A673 (cell line): ENCODE measurements around the gene CBLB. TPM values are rescaled to one million over a fixed set of nuclear protein-coding genes. Genes with fewer than 3 reads are reported as not detected.

Experiments used
- BruUV-seq: library from RNA; stranded (reverse); fragments of 400-500 nt; replicated peaks from 2 replicates; lab custom pipeline; 2021; lab: Mats Ljungman, UMichigan
- CTCF ChIA-PET: fragments of 300-600 bp; sonication (Branson Sonifier 250); formaldehyde crosslinking; loops from one replicate; lab custom pipeline; 2022; ENCODE audit warnings: antibody characterized with exemption; lab: Charles Lee
- POLR2A ChIA-PET: fragments of 300-600 bp; sonication (Branson Sonifier 250); formaldehyde crosslinking; loops from one replicate; lab custom pipeline; 2022; ENCODE audit warnings: antibody characterized with exemption; ENCODE audit not compliant: low non-redundant PET; lab: Charles Lee
- DNase-seq: peaks from one replicate; pipeline ENCODE4 v3.0.0-alpha.2; 2015; ENCODE audit warnings: low spot score
- H3K27ac ChIP-seq: fragments of 200-600 bp; sonication (generic); 2 replicates; pipeline ENCODE4 v1.5.1; 2016; ENCODE audit warnings: mixed run types, low read depth, mild to moderate bottlenecking, mixed read lengths, antibody characterized with exemption, low read length; ENCODE audit not compliant: poor library complexity, severe bottlenecking
- H3K27me3 ChIP-seq: fragments of 200-600 bp; sonication (generic); replicated peaks from 2 replicates; pipeline ENCODE4 v1.6.1; 2017; ENCODE audit warnings: mixed run types, low read depth, mild to moderate bottlenecking, mixed read lengths, antibody characterized with exemption, low read length; ENCODE audit not compliant: insufficient read depth, poor library complexity
- H3K36me3 ChIP-seq: fragments of 200-600 bp; sonication (generic); 2 replicates; pipeline ENCODE4 v1.6.1; 2016; ENCODE audit warnings: mixed run types, mild to moderate bottlenecking, mixed read lengths, antibody characterized with exemption, low read length; ENCODE audit not compliant: insufficient read depth, poor library complexity, severe bottlenecking
- H3K4me1 ChIP-seq: fragments of 200-600 bp; sonication (generic); 2 replicates; pipeline ENCODE4 v1.6.1; 2017; ENCODE audit warnings: mixed run types, mild to moderate bottlenecking, mixed read lengths, antibody characterized with exemption, low read length; ENCODE audit not compliant: insufficient read depth, poor library complexity, severe bottlenecking
- H3K4me3 ChIP-seq: fragments of 200-600 bp; sonication (generic); 2 replicates; pipeline ENCODE4 v1.5.1; 2016; ENCODE audit warnings: low read depth, mixed run types, mild to moderate bottlenecking, mixed read lengths, low read length; ENCODE audit not compliant: poor library complexity, severe bottlenecking
- H3K9me3 ChIP-seq: fragments of 200-600 bp; sonication (generic); 2 replicates; pipeline ENCODE4 v1.6.1; 2016; ENCODE audit warnings: mixed run types, low read depth, mild to moderate bottlenecking, mixed read lengths, antibody characterized with exemption, low read length; ENCODE audit not compliant: poor library complexity, severe bottlenecking
- EZH2 ChIP-seq: fragments of 200-600 bp; sonication (generic); IDR thresholded peaks from 2 replicates; pipeline ENCODE4 v1.6.1; 2017; ENCODE audit warnings: borderline replicate concordance, low read depth, mild to moderate bottlenecking, mixed read lengths, antibody characterized with exemption, low read length; ENCODE audit not compliant: poor library complexity, severe bottlenecking
- intact Hi-C: fragments of 100-400 bp; cut with micrococcal nuclease; formaldehyde crosslinking; loops from one replicate; pipeline ENCODE4 v1.10.0; 2022; ENCODE audit not compliant: unreplicated experiment
- total RNA-seq: library from RNA; stranded (reverse); gene quantifications from 2 replicates; pipeline ENCODE4 v1.2.3, GENCODE V29; 2021
- TF ChIP-seq, protein P1 (sequence below): fragments of 300-800, 200-600 bp; sonication (generic); conservative IDR thresholded peaks from 2 replicates; pipeline ENCODE4 v1.5.1; 2017; ENCODE audit warnings: low read depth, mild to moderate bottlenecking, antibody characterized with exemption, low read length, moderate library complexity, mixed read lengths

CBLB gene
- total RNA-seq, 1 experiment from 2014 or later: 23.3 TPM

DNA sequence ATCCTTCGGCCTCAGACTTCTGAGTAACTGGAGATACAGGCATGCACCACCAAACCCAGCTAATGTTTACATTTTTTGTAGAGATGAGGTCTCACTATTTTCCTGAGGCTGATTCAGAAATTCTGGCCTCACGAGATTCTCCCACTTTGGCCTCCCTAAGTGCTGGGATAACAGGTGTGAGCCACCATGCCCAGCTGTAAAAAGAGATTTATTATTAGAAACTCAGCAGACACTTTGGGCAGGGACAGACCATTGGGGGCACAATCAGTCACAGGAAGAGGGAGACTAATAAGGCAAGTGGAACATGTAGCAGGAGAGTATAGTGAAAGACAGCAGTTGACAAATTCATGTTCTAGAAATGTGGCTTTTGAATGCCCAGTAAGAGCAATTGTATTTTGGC, 249.2 kb downstream of the CBLB start:
- H3K36me3 ChIP-seq: no peaks in the 10 kb centered on the region
- H3K9me3 ChIP-seq: no peaks in the 10 kb centered on the region
- no peak for DNase-seq
- no TSS peak for BruUV-seq
- TF ChIP-seq, protein P1, sequence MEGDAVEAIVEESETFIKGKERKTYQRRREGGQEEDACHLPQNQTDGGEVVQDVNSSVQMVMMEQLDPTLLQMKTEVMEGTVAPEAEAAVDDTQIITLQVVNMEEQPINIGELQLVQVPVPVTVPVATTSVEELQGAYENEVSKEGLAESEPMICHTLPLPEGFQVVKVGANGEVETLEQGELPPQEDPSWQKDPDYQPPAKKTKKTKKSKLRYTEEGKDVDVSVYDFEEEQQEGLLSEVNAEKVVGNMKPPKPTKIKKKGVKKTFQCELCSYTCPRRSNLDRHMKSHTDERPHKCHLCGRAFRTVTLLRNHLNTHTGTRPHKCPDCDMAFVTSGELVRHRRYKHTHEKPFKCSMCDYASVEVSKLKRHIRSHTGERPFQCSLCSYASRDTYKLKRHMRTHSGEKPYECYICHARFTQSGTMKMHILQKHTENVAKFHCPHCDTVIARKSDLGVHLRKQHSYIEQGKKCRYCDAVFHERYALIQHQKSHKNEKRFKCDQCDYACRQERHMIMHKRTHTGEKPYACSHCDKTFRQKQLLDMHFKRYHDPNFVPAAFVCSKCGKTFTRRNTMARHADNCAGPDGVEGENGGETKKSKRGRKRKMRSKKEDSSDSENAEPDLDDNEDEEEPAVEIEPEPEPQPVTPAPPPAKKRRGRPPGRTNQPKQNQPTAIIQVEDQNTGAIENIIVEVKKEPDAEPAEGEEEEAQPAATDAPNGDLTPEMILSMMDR: no peak
- H3K27me3 ChIP-seq: no peaks in the 10 kb centered on the region
- ChIA-PET POLR2A (no interaction called here), CTCF (no interaction called here)
- no peak overlapping the region for H3K4me3 ChIP-seq
- no peak overlapping the region for H3K27ac ChIP-seq
- no peaks in the 10 kb centered on the region for H3K4me1 ChIP-seq
- intact Hi-C loops: no loop called here

DNA sequence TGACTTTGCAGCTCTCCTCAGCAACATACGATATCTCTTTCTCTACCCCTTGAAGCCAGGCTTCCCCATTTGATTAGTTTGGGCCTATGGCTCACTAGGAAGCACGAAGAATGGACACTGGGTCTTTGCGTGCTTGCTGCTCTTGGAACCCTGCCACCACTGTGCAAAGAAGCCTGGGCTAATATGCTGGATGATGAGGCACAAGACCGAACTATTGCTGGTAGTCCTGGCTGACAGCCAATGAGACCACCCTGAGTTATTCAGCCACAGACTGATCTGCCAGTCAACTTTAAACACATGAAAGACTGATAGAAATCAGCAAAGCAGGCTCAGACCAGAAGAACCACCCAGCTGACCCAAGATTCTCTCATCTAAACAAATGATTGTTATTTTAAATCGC, 250.3 kb downstream of the CBLB start:
- CTCF ChIA-PET: no interaction called here

DNA sequence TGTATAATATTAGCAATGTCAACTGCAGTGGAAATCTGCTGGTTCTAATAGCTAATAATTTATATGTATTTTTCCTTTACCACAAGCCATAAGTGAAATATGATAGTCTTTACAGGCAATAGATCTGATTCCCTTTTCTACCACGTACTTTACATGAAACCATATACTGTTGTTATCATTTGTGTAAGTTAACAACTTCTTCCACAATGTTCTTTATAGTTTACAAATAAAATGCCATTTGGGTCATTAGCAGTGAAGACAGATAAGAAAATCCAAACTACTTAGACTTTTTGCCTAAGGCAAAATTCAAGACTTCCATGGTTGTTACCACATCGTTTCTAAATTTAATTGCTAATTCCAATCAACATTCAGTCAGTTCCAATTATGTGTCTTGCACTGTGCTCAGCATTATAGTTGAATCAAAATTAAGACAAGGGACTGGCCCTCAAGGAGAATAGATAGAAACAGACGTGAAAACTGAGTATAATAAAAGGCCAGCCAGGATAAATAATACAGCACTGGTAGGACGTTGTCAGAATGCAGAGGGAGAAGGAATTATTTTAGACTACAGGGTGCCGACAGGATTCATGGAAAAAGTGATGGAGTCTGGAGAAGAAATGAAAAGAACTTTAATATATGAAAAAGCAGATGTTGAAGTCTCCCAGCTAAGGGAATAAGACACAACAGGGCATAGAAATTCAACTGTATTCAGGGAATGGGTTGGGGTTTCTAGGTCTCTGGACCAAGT, 252.3 kb downstream of the CBLB start:
- BruUV-seq: no TSS peak
- CTCF ChIA-PET: no interaction called here

More for the DNA sequence above, 250.3 kb downstream of the CBLB start:
- Histone ChIP-seq H3K36me3 (no peaks in the 10 kb centered on the region), H3K27me3 (no peaks in the 10 kb centered on the region), H3K27ac (no peak overlapping the region), H3K9me3 (no peaks in the 10 kb centered on the region), H3K4me3 (no peak overlapping the region), H3K4me1 (no peaks in the 10 kb centered on the region)
- no peak for DNase-seq
- intact Hi-C loops: no loop called here
- TF ChIP-seq EZH2: no peak
- TF ChIP-seq, protein P1: no peak
- BruUV-seq: no TSS peak
- POLR2A ChIA-PET: no interaction called here

More for the DNA sequence above, 252.3 kb downstream of the CBLB start:
- TF ChIP-seq, protein P1: no peak
- TF ChIP-seq EZH2: no peak
- POLR2A ChIA-PET: no interaction called here
- DNase-seq: no peak
- Histone ChIP-seq H3K27me3 (no peaks in the 10 kb centered on the region), H3K4me1 (peaks cover 4% of the 10 kb centered on the region), H3K27ac (no peak overlapping the region), H3K4me3 (no peak overlapping the region), H3K9me3 (no peaks in the 10 kb centered on the region), H3K36me3 (no peaks in the 10 kb centered on the region)
- intact Hi-C loops: no loop called here
